ENCODE data around the gene SLC1A3. TPM values are rescaled to one million over a fixed set of nuclear protein-coding genes. Genes with fewer than 3 reads are reported as not detected.

Gene SLC1A3
- total RNA-seq, 1 donor from 2014 or later, result 8.5 TPM

GRCh38 chr5:36712706-36713105 is 106.3 kb downstream of the SLC1A3 start:
- Histone ChIP-seq H4K20me1 (ENCODE audit: low read depth) (no peaks in the 10 kb centered on the region), H3K4me3 (no peak overlapping the region), H3K79me2 (ENCODE audit: low read depth) (no peaks in the 10 kb centered on the region), H3K9me3 (ENCODE audit: low read depth) (no peaks in the 10 kb centered on the region), H3K4me2 (no peak overlapping the region), H3F3A (ENCODE audit: low read depth) (no peaks in the 10 kb centered on the region), H3K27ac (no peak overlapping the region), H3K36me3 (no peaks in the 10 kb centered on the region), H3K9ac (no peak overlapping the region), H2AFZ (replicated peaks) (no peak overlapping the region), H3K27me3 (no peaks in the 10 kb centered on the region), H3K4me1 (peaks cover 9% of the 10 kb centered on the region)
- Mint-ChIP-seq H3K27ac (no peak overlapping the region), H3K36me3 (peaks cover 2% of the 10 kb centered on the region), H3K4me1 (peaks cover 7% of the 10 kb centered on the region), H3K4me3 (no peak overlapping the region), H3K27me3 (ENCODE audit: insufficient read depth, low read depth) (peaks cover 8% of the 10 kb centered on the region), H3K9me3 (peaks cover 9% of the 10 kb centered on the region)
- TF ChIP-seq EZH2 (IDR thresholded peaks at IDR 0.05), result no peak
- TF ChIP-seq EZH2phosphoT487 (IDR thresholded peaks at IDR 0.05), result no peak
- no peak for TF ChIP-seq CTCF (IDR thresholded peaks at IDR 0.05)
- DNase-seq (ENCODE audit: low spot score), result no peak

GRCh38 chr5:36713541-36713940 is 107.1 kb downstream of the SLC1A3 start:
- TF ChIP-seq EZH2 (IDR thresholded peaks at IDR 0.05) (no peak), EZH2phosphoT487 (IDR thresholded peaks at IDR 0.05) (no peak), CTCF (IDR thresholded peaks at IDR 0.05) (no peak)
- Mint-ChIP-seq H3K4me3 (no peak overlapping the region), H3K36me3 (peaks cover 2% of the 10 kb centered on the region), H3K27me3 (ENCODE audit: insufficient read depth, low read depth) (peaks cover 8% of the 10 kb centered on the region), H3K4me1 (peaks cover 12% of the 10 kb centered on the region), H3K27ac (no peak overlapping the region), H3K9me3 (peaks cover 7% of the 10 kb centered on the region)
- peaks cover 12% of the 10 kb centered on the region for H3K4me1 ChIP-seq
- no peaks in the 10 kb centered on the region for H3K27me3 ChIP-seq
- no peak overlapping the region for H3K9ac ChIP-seq
- no peak overlapping the region for H3K27ac ChIP-seq
- H3K4me3 ChIP-seq, result no peak overlapping the region
- no peaks in the 10 kb centered on the region for H3K79me2 ChIP-seq (ENCODE audit: low read depth)
- H2AFZ ChIP-seq (replicated peaks), result no peak overlapping the region
- DNase-seq (ENCODE audit: low spot score), result no peak
- H3F3A ChIP-seq (ENCODE audit: low read depth), result no peaks in the 10 kb centered on the region
- no peaks in the 10 kb centered on the region for H3K9me3 ChIP-seq (ENCODE audit: low read depth)
- H3K4me2 ChIP-seq, result no peak overlapping the region
- H3K36me3 ChIP-seq, result no peaks in the 10 kb centered on the region
- H4K20me1 ChIP-seq (ENCODE audit: low read depth), result no peaks in the 10 kb centered on the region

GRCh38 chr5:36717131-36717695 is 110.8 kb downstream of the SLC1A3 start:
- H3K4me1 ChIP-seq, result peaks cover 12% of the 10 kb centered on the region
- H4K20me1 ChIP-seq (ENCODE audit: low read depth), result no peaks in the 10 kb centered on the region
- peak overlapping the region; percentile 77 for H2AFZ ChIP-seq (replicated peaks)
- Mint-ChIP-seq H3K4me1 (peaks cover 20% of the 10 kb centered on the region), H3K4me3 (no peak overlapping the region), H3K27ac (no peak overlapping the region), H3K36me3 (peaks cover 2% of the 10 kb centered on the region), H3K27me3 (ENCODE audit: insufficient read depth, low read depth) (peaks cover 4% of the 10 kb centered on the region), H3K9me3 (peaks cover 4% of the 10 kb centered on the region)
- no peaks in the 10 kb centered on the region for H3K36me3 ChIP-seq
- peak; percentile 13 for DNase-seq (ENCODE audit: low spot score)
- TF ChIP-seq EZH2phosphoT487 (IDR thresholded peaks at IDR 0.05) (no peak), EZH2 (IDR thresholded peaks at IDR 0.05) (no peak), CTCF (IDR thresholded peaks at IDR 0.05) (no peak)
- H3K27me3 ChIP-seq, result no peaks in the 10 kb centered on the region
- H3K4me2 ChIP-seq, result peak overlapping the region; percentile 41
- no peak overlapping the region for H3K4me3 ChIP-seq
- H3F3A ChIP-seq (ENCODE audit: low read depth), result no peaks in the 10 kb centered on the region
- no peak overlapping the region for H3K27ac ChIP-seq
- no peak overlapping the region for H3K9ac ChIP-seq
- no peaks in the 10 kb centered on the region for H3K79me2 ChIP-seq (ENCODE audit: low read depth)
- H3K9me3 ChIP-seq (ENCODE audit: low read depth), result no peaks in the 10 kb centered on the region
